ENCODE results near the gene ZBTB12.

The ZBTB12 gene

GRCh38 chr6:31880616-31881015 is 21.3 kb downstream of the ZBTB12 start:
- TF ChIP-seq CTCF (IDR thresholded peaks at IDR 0.05; ENCODE audit: low read length, missing control alignments), result no peak
- no peak overlapping the region for H3K4me3 ChIP-seq (replicated peaks; ENCODE audit: low read depth, low read length)
- no peak for DNase-seq (ENCODE audit: low read depth)

DNA sequence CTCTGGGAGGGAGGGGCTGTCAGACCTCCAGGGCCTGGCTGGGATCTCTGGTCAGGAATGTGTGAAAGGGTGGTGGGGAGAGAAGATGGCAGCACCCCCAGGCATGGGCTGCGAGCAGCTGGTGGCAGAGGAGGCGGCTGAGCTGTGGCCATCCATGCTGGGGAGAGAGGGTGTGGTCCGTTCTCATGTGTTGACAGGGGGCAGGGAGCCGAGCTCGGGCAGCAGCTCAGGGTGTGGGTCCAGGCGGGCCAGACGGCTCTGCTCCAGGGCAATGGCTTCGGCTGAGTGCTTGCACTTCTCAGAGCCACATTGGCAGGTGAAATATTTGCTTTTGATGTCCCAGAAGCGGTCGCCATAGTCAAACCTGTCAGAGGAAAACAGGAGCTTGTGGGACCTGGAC is 22.0 kb downstream of the ZBTB12 start:
- TF ChIP-seq CTCF (IDR thresholded peaks at IDR 0.05; ENCODE audit: low read length, missing control alignments), result no peak
- no peak for DNase-seq (ENCODE audit: low read depth)
- no peak overlapping the region for H3K4me3 ChIP-seq (replicated peaks; ENCODE audit: low read depth, low read length)

GRCh38 chr6:31879143-31879542 is 22.7 kb downstream of the ZBTB12 start:
- H3K4me3 ChIP-seq (replicated peaks; ENCODE audit: low read depth, low read length), result no peak overlapping the region
- TF ChIP-seq CTCF (IDR thresholded peaks at IDR 0.05; ENCODE audit: low read length, missing control alignments), result no peak
- no peak for DNase-seq (ENCODE audit: low read depth)

DNA sequence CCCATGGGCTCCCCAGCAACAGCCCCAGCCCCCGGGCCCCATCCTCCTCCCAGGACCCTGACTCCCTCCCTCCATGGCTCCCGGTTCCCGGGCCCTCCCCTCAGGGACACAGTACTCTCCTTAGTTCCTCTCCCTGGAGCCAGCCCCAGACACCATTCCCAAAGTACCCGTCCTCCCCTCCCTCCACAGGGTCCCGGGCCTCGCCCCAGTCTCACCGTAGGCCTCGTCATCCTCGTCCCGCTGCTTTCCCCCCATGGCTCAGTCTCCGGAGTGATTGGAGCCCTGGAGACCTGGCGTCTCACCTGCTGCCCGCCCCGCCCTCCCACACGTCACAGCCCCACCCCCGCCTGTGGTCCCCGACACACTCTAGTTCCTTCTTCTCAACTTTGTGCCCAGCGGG is 23.2 kb downstream of the ZBTB12 start, which contains the start of gene SLC44A4:
Gene SLC44A4, minus strand, starts transcription at position 272 of the 400 bp plus-strand sequence. Its CDS starts 17 bp downstream, at position 255.
- TF ChIP-seq CTCF (IDR thresholded peaks at IDR 0.05; ENCODE audit: low read length, missing control alignments), result no peak
- DNase-seq (ENCODE audit: low read depth), result no peak
- H3K4me3 ChIP-seq (replicated peaks; ENCODE audit: low read depth, low read length), result no peak within 1 kb of the TSS

DNA sequence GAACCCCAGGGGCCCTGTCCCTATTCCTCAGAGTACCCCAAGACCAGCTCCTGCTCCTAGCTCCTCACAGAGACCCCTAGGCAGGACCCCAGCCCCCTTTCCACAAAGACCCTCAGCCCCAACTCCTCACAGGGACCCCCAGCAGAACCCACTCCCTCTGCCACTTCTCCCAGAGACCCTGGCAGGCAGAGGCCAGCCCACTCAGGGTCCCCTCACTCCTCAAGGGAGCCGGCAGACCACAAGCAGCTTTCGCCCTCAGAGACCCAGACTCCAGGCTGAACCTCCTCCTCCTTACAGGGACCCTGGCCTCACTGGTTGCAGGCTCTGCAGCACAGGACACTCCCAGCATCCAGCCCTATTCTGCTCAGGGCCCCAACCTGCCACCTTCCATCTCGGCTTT is 23.7 kb downstream of the ZBTB12 start:
- no peak overlapping the region for H3K4me3 ChIP-seq (replicated peaks; ENCODE audit: low read depth, low read length)
- TF ChIP-seq CTCF (IDR thresholded peaks at IDR 0.05; ENCODE audit: low read length, missing control alignments), result no peak
- DNase-seq (ENCODE audit: low read depth), result no peak

DNA sequence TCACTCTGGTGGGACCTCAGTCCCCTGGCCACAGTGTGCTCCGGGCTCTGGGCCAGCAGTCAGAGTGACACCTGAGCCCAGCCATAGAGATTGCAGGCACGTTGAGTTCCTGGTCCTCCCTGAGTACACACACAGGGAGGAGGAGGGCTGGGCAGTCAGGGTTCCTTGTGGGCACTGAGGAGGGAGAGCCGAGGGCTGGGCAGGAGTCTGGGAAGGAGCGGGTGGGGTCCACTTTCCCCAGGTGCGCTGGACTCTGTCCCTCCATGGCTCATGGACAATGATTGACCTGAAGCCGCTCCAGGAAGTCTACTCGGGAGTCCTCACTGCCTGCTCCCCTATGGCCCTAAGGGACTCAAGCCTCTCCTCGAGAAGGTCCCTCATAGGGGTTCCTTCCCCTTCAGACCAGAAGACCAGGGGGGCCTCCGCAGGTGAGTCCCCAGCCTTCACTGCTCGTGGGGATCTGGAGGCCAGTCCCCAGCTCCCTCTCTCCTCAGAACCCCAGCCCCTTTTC is 24.2 kb downstream of the ZBTB12 start:
- no peak for DNase-seq (ENCODE audit: low read depth)
- no peak for TF ChIP-seq CTCF (IDR thresholded peaks at IDR 0.05; ENCODE audit: low read length, missing control alignments)
- H3K4me3 ChIP-seq (replicated peaks; ENCODE audit: low read depth, low read length), result no peak overlapping the region

GRCh38 chr6:31877125-31877650 is 24.7 kb downstream of the ZBTB12 start:
- no peak overlapping the region for H3K4me3 ChIP-seq (replicated peaks; ENCODE audit: low read depth, low read length)
- TF ChIP-seq CTCF (IDR thresholded peaks at IDR 0.05; ENCODE audit: low read length, missing control alignments), result no peak

More at GRCh38 chr6:31877125-31877650, 24.7 kb downstream of the ZBTB12 start:
- DNase-seq (ENCODE audit: low read depth), result no peak

Data from fibroblast of pulmonary artery (primary cell).